Ishikawa (cell line): Measurements from ENCODE around the gene MYO9A.

Source experiments
- CEBPB ChIP-seq: IDR thresholded peaks from 2 replicates; pipeline ENCODE4 v1.6.1; 2012
- CREB1 ChIP-seq: IDR thresholded peaks from 2 replicates; pipeline ENCODE4 v1.6.1; 2012; ENCODE audit warnings: low read depth
- EGR1 ChIP-seq: IDR thresholded peaks from 2 replicates; pipeline ENCODE4 v1.6.1; 2012
- EP300 ChIP-seq: IDR thresholded peaks from 2 replicates; pipeline ENCODE4 v1.6.1; 2012; ENCODE audit warnings: borderline replicate concordance
- FOXM1 ChIP-seq: IDR thresholded peaks from 2 replicates; pipeline ENCODE4 v1.6.1; 2012; ENCODE audit warnings: low read depth, borderline replicate concordance
- MAX ChIP-seq: IDR thresholded peaks from 2 replicates; pipeline ENCODE4 v1.6.1; 2012
- NFIC ChIP-seq: IDR thresholded peaks from 2 replicates; pipeline ENCODE4 v1.6.1; 2012
- RAD21 ChIP-seq: IDR thresholded peaks from 2 replicates; pipeline ENCODE4 v1.6.1; 2012; ENCODE audit warnings: low read depth
- TAF1 ChIP-seq: IDR thresholded peaks from 2 replicates; pipeline ENCODE4 v1.6.1; 2012; ENCODE audit warnings: low read depth, mild to moderate bottlenecking
- TCF12 ChIP-seq: IDR thresholded peaks from 2 replicates; pipeline ENCODE4 v1.6.1; 2012; ENCODE audit warnings: low read depth
- TEAD4 ChIP-seq: IDR thresholded peaks from 2 replicates; pipeline ENCODE4 v1.6.1; 2012
- YY1 ChIP-seq: IDR thresholded peaks from 2 replicates; pipeline ENCODE4 v1.6.1; 2012; ENCODE audit warnings: low read depth
- ZBTB7A ChIP-seq: IDR thresholded peaks from 2 replicates; pipeline ENCODE4 v1.6.1; 2012; ENCODE audit warnings: low read depth
- TF ChIP-seq, protein P1 (sequence below): IDR thresholded peaks from 2 replicates; pipeline ENCODE4 v1.6.1; 2012; ENCODE audit warnings: low read depth, mild to moderate bottlenecking
- TF ChIP-seq, protein P2 (sequence below): IDR thresholded peaks from 2 replicates; pipeline ENCODE4 v1.6.1; 2012

MYO9A gene

GRCh38 chr15:71973366-71973765 lies 144.6 kb downstream of the MYO9A start:
- TF ChIP-seq FOXM1 (no peak), EGR1 (no peak), YY1 (no peak), EP300 (no peak), CREB1 (no peak), CEBPB (no peak), TEAD4 (no peak), NFIC (no peak)
- TF ChIP-seq, protein P1, sequence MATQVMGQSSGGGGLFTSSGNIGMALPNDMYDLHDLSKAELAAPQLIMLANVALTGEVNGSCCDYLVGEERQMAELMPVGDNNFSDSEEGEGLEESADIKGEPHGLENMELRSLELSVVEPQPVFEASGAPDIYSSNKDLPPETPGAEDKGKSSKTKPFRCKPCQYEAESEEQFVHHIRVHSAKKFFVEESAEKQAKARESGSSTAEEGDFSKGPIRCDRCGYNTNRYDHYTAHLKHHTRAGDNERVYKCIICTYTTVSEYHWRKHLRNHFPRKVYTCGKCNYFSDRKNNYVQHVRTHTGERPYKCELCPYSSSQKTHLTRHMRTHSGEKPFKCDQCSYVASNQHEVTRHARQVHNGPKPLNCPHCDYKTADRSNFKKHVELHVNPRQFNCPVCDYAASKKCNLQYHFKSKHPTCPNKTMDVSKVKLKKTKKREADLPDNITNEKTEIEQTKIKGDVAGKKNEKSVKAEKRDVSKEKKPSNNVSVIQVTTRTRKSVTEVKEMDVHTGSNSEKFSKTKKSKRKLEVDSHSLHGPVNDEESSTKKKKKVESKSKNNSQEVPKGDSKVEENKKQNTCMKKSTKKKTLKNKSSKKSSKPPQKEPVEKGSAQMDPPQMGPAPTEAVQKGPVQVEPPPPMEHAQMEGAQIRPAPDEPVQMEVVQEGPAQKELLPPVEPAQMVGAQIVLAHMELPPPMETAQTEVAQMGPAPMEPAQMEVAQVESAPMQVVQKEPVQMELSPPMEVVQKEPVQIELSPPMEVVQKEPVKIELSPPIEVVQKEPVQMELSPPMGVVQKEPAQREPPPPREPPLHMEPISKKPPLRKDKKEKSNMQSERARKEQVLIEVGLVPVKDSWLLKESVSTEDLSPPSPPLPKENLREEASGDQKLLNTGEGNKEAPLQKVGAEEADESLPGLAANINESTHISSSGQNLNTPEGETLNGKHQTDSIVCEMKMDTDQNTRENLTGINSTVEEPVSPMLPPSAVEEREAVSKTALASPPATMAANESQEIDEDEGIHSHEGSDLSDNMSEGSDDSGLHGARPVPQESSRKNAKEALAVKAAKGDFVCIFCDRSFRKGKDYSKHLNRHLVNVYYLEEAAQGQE = no peak

GRCh38 chr15:71971905-71972304 lies 146.0 kb downstream of the MYO9A start:
- TF ChIP-seq TCF12 = no peak
- TF ChIP-seq NFIC = no peak
- TF ChIP-seq MAX = no peak
- TF ChIP-seq, protein P2, sequence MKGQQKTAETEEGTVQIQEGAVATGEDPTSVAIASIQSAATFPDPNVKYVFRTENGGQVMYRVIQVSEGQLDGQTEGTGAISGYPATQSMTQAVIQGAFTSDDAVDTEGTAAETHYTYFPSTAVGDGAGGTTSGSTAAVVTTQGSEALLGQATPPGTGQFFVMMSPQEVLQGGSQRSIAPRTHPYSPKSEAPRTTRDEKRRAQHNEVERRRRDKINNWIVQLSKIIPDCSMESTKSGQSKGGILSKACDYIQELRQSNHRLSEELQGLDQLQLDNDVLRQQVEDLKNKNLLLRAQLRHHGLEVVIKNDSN = no peak
- TF ChIP-seq YY1 = no peak
- TF ChIP-seq TEAD4 = peak; percentile 78
- TF ChIP-seq EP300 = no peak

GRCh38 chr15:71970435-71970834 lies 147.5 kb downstream of the MYO9A start:
- TF ChIP-seq TAF1 (no peak), NFIC (no peak), CEBPB (no peak), RAD21 (no peak), FOXM1 (no peak), EP300 (no peak), MAX (no peak), EGR1 (no peak), ZBTB7A (no peak), TEAD4 (no peak)
- TF ChIP-seq, protein P2 = no peak

DNA sequence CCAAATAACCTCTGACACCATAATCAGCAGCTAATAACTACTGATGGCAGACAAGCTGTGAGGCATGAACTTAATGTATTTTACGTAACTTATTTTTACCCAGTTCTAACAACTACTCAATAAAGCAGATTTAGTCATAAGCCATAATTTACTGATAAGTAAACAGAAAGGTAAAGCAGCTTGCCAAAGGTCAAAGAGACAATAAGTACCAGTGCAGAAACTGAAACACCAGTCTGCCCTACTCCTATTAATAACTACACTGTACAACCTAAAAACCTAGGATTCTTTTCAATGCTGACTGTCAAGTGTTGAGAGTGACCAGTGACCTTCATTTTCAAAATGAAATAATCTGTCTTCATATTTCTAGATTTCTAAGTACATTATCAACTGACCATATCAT lies 155.4 kb downstream of the MYO9A start:
- TF ChIP-seq EP300 = no peak

GRCh38 chr15:71957026-71957425 lies 160.9 kb downstream of the MYO9A start:
- TF ChIP-seq, protein P1 = no peak
- TF ChIP-seq CEBPB (no peak), FOXM1 (no peak), CREB1 (no peak), EP300 (no peak), EGR1 (no peak), TAF1 (no peak), MAX (no peak), TCF12 (no peak), TEAD4 (no peak), RAD21 (no peak), ZBTB7A (no peak), NFIC (no peak), YY1 (no peak)
- TF ChIP-seq, protein P2 = no peak

GRCh38 chr15:71951134-71951533 lies 166.8 kb downstream of the MYO9A start:
- no peak for TF ChIP-seq EP300
- TF ChIP-seq CEBPB = no peak
- no peak for TF ChIP-seq MAX
- no peak for TF ChIP-seq TCF12
- no peak for TF ChIP-seq CREB1
- TF ChIP-seq EGR1 = no peak
